SK-N-MC (cell line): ENCODE measurements around the gene SERPINH1.

ENCODE experiments used
- EZH2 ChIP-seq: fragments of 200-600 bp; sonication (generic); IDR thresholded peaks from one replicate; pipeline ENCODE4 v1.6.1; 2017; ENCODE audit warnings: antibody characterized with exemption
- FOXP2 ChIP-seq: optimal IDR thresholded peaks from 2 replicates; pipeline ENCODE3; 2011; ENCODE audit warnings: mild to moderate bottlenecking, moderate library complexity; ENCODE audit not compliant: insufficient read depth; ENCODE audit errors: extremely low read length, control extremely low read depth
- POLR2AphosphoS5 ChIP-seq: IDR thresholded peaks from 2 replicates; pipeline ENCODE4 v1.6.1; 2012; ENCODE audit warnings: mild to moderate bottlenecking, low read depth, low read length, borderline replicate concordance

- TF ChIP-seq EZH2 (no peak), POLR2AphosphoS5 (no peak), FOXP2 (no peak)
These were observed 14.9 kb upstream of the SERPINH1 start for GRCh38 chr11:75547177-75547576.
